ENCODE results near the gene NPHP4. TPM values are rescaled to one million over a fixed set of nuclear protein-coding genes. Genes with fewer than 3 reads are reported as not detected.

The NPHP4 gene
- total RNA-seq, 4 donors from 2014 or later, result 1.1 to 10.4 (median 1.8) TPM

DNA sequence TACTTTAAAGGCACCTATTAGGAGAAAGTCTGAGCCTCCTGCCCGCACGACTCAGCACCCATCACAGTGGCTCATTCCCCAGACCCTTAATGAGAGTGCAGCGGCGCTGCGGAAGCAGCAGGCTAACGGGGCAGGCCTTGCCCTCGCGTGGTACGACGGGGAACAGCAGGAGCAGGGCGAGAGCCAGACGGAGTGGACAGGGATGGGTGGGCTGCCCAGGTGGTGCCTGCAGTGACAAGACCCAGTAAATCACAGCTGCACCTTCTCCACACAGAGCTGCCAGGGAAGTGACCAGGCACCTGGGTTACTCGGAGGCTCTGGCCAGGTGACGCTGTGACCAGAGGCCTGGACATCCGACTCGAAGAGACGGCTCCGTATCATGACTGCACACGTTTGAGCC, 131.9 kb downstream of the NPHP4 start:
- Histone ChIP-seq H3K4me3 (no peak overlapping the region), H3K27me3 (no peaks in the 10 kb centered on the region), H3K36me3 (no peaks in the 10 kb centered on the region), H3K4me1 (no peaks in the 10 kb centered on the region), H3K9me3 (no peaks in the 10 kb centered on the region), H3K27ac (no peak overlapping the region)
- no peak for ATAC-seq
- TF ChIP-seq POLR2A (IDR thresholded peaks at IDR 0.05), result no peak
- TF ChIP-seq, protein P1, sequence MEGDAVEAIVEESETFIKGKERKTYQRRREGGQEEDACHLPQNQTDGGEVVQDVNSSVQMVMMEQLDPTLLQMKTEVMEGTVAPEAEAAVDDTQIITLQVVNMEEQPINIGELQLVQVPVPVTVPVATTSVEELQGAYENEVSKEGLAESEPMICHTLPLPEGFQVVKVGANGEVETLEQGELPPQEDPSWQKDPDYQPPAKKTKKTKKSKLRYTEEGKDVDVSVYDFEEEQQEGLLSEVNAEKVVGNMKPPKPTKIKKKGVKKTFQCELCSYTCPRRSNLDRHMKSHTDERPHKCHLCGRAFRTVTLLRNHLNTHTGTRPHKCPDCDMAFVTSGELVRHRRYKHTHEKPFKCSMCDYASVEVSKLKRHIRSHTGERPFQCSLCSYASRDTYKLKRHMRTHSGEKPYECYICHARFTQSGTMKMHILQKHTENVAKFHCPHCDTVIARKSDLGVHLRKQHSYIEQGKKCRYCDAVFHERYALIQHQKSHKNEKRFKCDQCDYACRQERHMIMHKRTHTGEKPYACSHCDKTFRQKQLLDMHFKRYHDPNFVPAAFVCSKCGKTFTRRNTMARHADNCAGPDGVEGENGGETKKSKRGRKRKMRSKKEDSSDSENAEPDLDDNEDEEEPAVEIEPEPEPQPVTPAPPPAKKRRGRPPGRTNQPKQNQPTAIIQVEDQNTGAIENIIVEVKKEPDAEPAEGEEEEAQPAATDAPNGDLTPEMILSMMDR (IDR thresholded peaks at IDR 0.05 in 4 of 5, conservative IDR thresholded peaks at IDR 0.05 in 1 of 5), result no peak
- in situ Hi-C loops (cut with MboI; ENCODE audit: low sequenced_read_pairs in 4 of 4) (no loop called here), intact Hi-C loops (cut with DNase I; ENCODE audit: low total_unique reads) (no loop called here)
- no peak for DNase-seq

DNA sequence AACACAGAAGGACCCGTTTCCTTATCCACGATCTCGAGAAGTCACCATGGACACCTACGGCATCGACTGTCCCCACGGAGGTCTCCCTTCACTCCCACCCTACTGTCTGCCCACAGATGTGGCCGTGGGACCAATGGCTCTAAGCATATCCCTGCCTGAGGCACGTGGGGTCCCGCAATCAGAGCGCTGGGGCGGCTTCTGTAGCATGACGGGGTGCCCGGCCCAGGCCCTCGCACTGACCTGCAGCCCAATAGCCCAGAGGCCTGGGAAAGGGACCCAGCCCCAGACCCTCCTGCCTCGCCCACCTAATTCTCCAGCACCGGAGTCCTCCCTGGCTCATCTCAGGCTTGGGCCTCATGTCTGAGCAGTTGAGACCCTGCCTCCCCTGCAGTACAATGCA, 132.5 kb downstream of the NPHP4 start:
- DNase-seq, result no peak
- in situ Hi-C loops (cut with MboI; ENCODE audit: low sequenced_read_pairs in 4 of 4), result no loop called here
- TF ChIP-seq, protein P1 (IDR thresholded peaks at IDR 0.05 in 4 of 5, conservative IDR thresholded peaks at IDR 0.05 in 1 of 5), result no peak
- no peak for TF ChIP-seq POLR2A (IDR thresholded peaks at IDR 0.05)
- Histone ChIP-seq H3K36me3 (no peaks in the 10 kb centered on the region), H3K9me3 (no peaks in the 10 kb centered on the region), H3K27ac (no peak overlapping the region), H3K27me3 (no peaks in the 10 kb centered on the region), H3K4me3 (no peak overlapping the region), H3K4me1 (no peaks in the 10 kb centered on the region)
- intact Hi-C loops (cut with DNase I; ENCODE audit: low total_unique reads), result no loop called here
- no peak for ATAC-seq

DNA sequence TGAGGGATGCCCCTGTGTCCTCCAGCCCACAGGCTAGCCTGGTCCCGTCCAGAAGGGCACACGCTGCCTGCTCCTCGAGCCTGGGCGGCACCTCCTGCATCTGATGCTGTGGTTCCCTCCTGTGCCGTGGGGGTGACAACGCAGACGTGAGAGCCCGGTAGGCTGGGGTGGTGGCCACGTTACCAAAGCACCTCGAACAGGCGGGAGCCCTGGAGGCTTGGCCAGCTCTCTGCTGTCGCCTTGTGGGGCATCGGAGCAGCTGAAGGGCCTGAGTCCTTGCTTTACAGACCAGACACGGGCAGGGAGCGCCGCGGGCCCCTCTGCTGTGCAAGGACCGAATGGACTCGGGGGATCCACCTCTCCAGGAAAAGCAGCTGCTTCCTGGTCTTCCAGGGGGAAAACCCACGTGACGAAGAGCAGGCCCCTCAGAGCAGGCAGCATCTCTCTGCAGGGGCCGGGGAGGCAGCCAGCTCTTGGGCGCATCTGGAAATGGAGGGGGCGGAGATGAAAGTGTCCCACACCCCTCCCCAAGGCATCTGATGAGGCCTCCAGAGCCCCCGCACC, 133.3 kb downstream of the NPHP4 start:
- Histone ChIP-seq H3K4me1 (no peaks in the 10 kb centered on the region), H3K36me3 (no peaks in the 10 kb centered on the region), H3K9me3 (no peaks in the 10 kb centered on the region), H3K27me3 (no peaks in the 10 kb centered on the region), H3K4me3 (no peak overlapping the region), H3K27ac (no peak overlapping the region)
- intact Hi-C loops (cut with DNase I; ENCODE audit: low total_unique reads), result no loop called here
- TF ChIP-seq POLR2A (IDR thresholded peaks at IDR 0.05), result no peak
- TF ChIP-seq, protein P1 (IDR thresholded peaks at IDR 0.05 in 4 of 5, conservative IDR thresholded peaks at IDR 0.05 in 1 of 5), result no peak
- in situ Hi-C loops (cut with MboI; ENCODE audit: low sequenced_read_pairs in 4 of 4), result no loop called here
- DNase-seq, result no peak
- no peak for ATAC-seq

DNA sequence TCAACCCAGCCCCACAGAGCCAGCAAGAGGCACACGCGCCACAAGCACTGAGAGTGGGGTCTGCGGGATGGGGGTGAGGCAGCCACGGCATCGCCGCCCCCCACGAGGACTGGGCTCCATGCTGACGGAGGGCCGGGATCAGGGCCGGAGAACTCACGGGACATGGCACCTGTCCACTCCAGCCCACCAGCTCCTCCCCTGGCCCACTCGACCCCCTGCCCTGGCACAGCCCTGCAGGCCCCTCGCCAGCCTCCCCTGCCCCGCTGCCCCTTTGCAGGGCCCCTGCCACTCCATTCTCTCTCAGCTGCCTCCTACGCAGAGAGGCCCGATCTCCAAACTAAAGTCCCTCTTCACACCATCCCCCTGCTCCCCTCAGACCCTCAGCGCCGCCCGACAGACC, 134.0 kb downstream of the NPHP4 start:
- in situ Hi-C loops (cut with MboI; ENCODE audit: low sequenced_read_pairs in 4 of 4), result no loop called here
- no peak for DNase-seq

More for the DNA sequence above, 134.0 kb downstream of the NPHP4 start:
- Histone ChIP-seq H3K27me3 (no peaks in the 10 kb centered on the region), H3K36me3 (no peaks in the 10 kb centered on the region), H3K4me3 (no peak overlapping the region), H3K9me3 (no peaks in the 10 kb centered on the region), H3K27ac (no peak overlapping the region), H3K4me1 (no peaks in the 10 kb centered on the region)
- TF ChIP-seq, protein P1 (IDR thresholded peaks at IDR 0.05 in 4 of 5, conservative IDR thresholded peaks at IDR 0.05 in 1 of 5), result no peak
- TF ChIP-seq POLR2A (IDR thresholded peaks at IDR 0.05), result no peak
- no peak for ATAC-seq
- intact Hi-C loops (cut with DNase I; ENCODE audit: low total_unique reads), result no loop called here
